Right lobe of liver (tissue), 4 donors: ENCODE measurements around the gene CAPRIN1.

Experiments
- POLR2A ChIP-seq: fragments of 450-650 bp; IDR thresholded peaks from one replicate; pipeline ENCODE4 v1.6.1; 2017; ENCODE audit warnings: antibody characterized with exemption, mild to moderate bottlenecking
- TF ChIP-seq, protein P1 (sequence below), 4 donors: fragments of 200-600 bp in 3 of 4; fragments of 450-650 bp in 1 of 4; IDR thresholded peaks; one replicate each; pipeline versions ENCODE4 v1.5.1 to v1.8.0; 2016 to 2022; ENCODE audit warnings: antibody characterized with exemption in 4 of 4, mild to moderate bottlenecking in 2 of 4
- donor health status: DM: no; HTN: no; CAD: no.
- donor health status: DM: no; HTN: no; CAD: no.
- donor health status: DM: no; HTN: yes; CAD: no.

DNA sequence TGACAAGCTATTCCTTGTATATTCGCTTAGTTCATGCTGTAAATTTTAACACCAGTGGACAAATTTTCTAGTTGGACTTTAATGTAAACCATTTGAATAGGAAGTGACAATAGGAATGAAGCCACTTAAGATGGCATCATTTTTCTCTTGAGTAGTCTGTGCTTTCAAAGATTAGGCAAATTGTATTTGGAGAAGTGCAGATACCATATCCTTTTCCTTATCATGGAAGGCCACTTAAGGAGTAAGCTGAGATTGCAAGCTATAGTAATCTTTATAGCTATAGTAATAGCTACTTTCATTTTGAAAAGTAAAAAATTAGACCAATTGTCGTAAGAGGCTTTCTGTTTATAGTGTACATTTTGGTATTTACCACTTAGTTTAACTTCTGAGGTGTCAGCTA, 12.8 kb downstream of the CAPRIN1 start:
- TF ChIP-seq, protein P1, sequence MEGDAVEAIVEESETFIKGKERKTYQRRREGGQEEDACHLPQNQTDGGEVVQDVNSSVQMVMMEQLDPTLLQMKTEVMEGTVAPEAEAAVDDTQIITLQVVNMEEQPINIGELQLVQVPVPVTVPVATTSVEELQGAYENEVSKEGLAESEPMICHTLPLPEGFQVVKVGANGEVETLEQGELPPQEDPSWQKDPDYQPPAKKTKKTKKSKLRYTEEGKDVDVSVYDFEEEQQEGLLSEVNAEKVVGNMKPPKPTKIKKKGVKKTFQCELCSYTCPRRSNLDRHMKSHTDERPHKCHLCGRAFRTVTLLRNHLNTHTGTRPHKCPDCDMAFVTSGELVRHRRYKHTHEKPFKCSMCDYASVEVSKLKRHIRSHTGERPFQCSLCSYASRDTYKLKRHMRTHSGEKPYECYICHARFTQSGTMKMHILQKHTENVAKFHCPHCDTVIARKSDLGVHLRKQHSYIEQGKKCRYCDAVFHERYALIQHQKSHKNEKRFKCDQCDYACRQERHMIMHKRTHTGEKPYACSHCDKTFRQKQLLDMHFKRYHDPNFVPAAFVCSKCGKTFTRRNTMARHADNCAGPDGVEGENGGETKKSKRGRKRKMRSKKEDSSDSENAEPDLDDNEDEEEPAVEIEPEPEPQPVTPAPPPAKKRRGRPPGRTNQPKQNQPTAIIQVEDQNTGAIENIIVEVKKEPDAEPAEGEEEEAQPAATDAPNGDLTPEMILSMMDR (IDR thresholded peaks at IDR 0.05), result no peak
- TF ChIP-seq POLR2A, result no peak
